ENCODE data around the gene ZP2.
"Not testable (repeated sequence)": the region's sequence is repeated elsewhere in the genome, so short reads cannot be mapped to it uniquely, and the experiment has no call there.

The ZP2 gene

GRCh38 chr16:21156011-21156410 lies 55.4 kb downstream of the ZP2 start:
- H3K4me3 ChIP-seq (ENCODE audit: low read depth in 1 of 5, low read length in 5 of 5); H3K9ac ChIP-seq (ENCODE audit: low read length in 5 of 5); H3K27ac ChIP-seq (ENCODE audit: low read depth, low read length); H3K36me3 ChIP-seq (ENCODE audit: control insufficient read depth in 5 of 5, insufficient read depth in 5 of 5, low read length in 5 of 5); H3K9me3 ChIP-seq (ENCODE audit: control insufficient read depth in 5 of 5, low read length in 5 of 5); H3K27me3 ChIP-seq (ENCODE audit: control insufficient read depth in 5 of 5, insufficient read depth in 4 of 5, low read length in 5 of 5): not testable (repeated sequence)
- peaks cover 10 to 38% (median 31%) of the 10 kb centered on the region in 5 donors for H3K4me1 ChIP-seq (ENCODE audit: control insufficient read depth in 5 of 5, insufficient read depth in 5 of 5, low read length in 5 of 5)

- H3K9me3 ChIP-seq (ENCODE audit: control insufficient read depth in 5 of 5, low read length in 5 of 5); H3K9ac ChIP-seq (ENCODE audit: low read length in 5 of 5); H3K27ac ChIP-seq (ENCODE audit: low read depth, low read length); H3K36me3 ChIP-seq (ENCODE audit: control insufficient read depth in 5 of 5, insufficient read depth in 5 of 5, low read length in 5 of 5); H3K4me3 ChIP-seq (ENCODE audit: low read depth in 1 of 5, low read length in 5 of 5); H3K27me3 ChIP-seq (ENCODE audit: control insufficient read depth in 5 of 5, insufficient read depth in 4 of 5, low read length in 5 of 5): not testable (repeated sequence)
- H3K4me1 ChIP-seq (ENCODE audit: control insufficient read depth in 5 of 5, insufficient read depth in 5 of 5, low read length in 5 of 5), result peaks cover 4 to 17% (median 10%) of the 10 kb centered on the region in 5 donors
These were observed 58.1 kb downstream of the ZP2 start for GRCh38 chr16:21153124-21153729.

GRCh38 chr16:21152160-21153030 lies 59.0 kb downstream of the ZP2 start:
- H3K36me3 ChIP-seq (ENCODE audit: control insufficient read depth in 5 of 5, insufficient read depth in 5 of 5, low read length in 5 of 5); H3K4me3 ChIP-seq (ENCODE audit: low read depth in 1 of 5, low read length in 5 of 5); H3K9me3 ChIP-seq (ENCODE audit: control insufficient read depth in 5 of 5, low read length in 5 of 5); H3K9ac ChIP-seq (ENCODE audit: low read length in 5 of 5); H3K27ac ChIP-seq (ENCODE audit: low read depth, low read length); H3K27me3 ChIP-seq (ENCODE audit: control insufficient read depth in 5 of 5, insufficient read depth in 4 of 5, low read length in 5 of 5); H3K4me1 ChIP-seq (ENCODE audit: control insufficient read depth in 5 of 5, insufficient read depth in 5 of 5, low read length in 5 of 5): not testable (repeated sequence)

GRCh38 chr16:21150375-21151001 lies 60.9 kb downstream of the ZP2 start, which contains the start of gene DNAH3:
DNAH3 (minus strand) TSS chr16:21150846; CDS start chr16:21150319, 527 bp downstream.
- Histone ChIP-seq H3K36me3 (ENCODE audit: control insufficient read depth in 5 of 5, insufficient read depth in 5 of 5, low read length in 5 of 5) (no peaks in the 10 kb centered on the region), H3K9ac (ENCODE audit: low read length in 5 of 5) (no peak within 1 kb of the TSS), H3K4me3 (ENCODE audit: low read depth in 1 of 5, low read length in 5 of 5) (no peak within 1 kb of the TSS), H3K9me3 (ENCODE audit: control insufficient read depth in 5 of 5, low read length in 5 of 5) (no peaks in the 10 kb centered on the region), H3K27ac (ENCODE audit: low read depth, low read length) (no peak within 1 kb of the TSS), H3K4me1 (ENCODE audit: control insufficient read depth in 5 of 5, insufficient read depth in 5 of 5, low read length in 5 of 5) (peaks cover 0 to 6% (median 2%) of the 10 kb centered on the region in 5 donors), H3K27me3 (ENCODE audit: control insufficient read depth in 5 of 5, insufficient read depth in 4 of 5, low read length in 5 of 5) (peaks cover 0 to 6% (median 3%) of the 10 kb centered on the region in 5 donors)
